ENCODE results near the gene AGO3. TPM values are rescaled to one million over a fixed set of nuclear protein-coding genes. Genes with fewer than 3 reads are reported as not detected.

The AGO3 gene
- total RNA-seq, 1 experiment from 2014 or later = 26.9 TPM

- CTCF ChIA-PET = interaction anchor here (0.6 kb wide), 1 partner anchor 195 kb away, joined by 4 read pairs; no protein-coding TSS in a partner anchor
- BruUV-seq (replicated peaks) = no TSS peak
- Histone ChIP-seq H3K4me1 (ENCODE audit: control insufficient read depth in 1 of 2, insufficient read depth in 2 of 2, low read length in 2 of 2) (peaks cover 0 to 10% of the 10 kb centered on the region in 2 experiments; a peak in 2 of 4 replicates), H3K9me2 (ENCODE audit: insufficient read depth) (no peaks in the 10 kb centered on the region), H3K27me3 (ENCODE audit: insufficient read depth, low read length) (no peaks in the 10 kb centered on the region), H2AFZ (ENCODE audit: low read depth, low read length, poor library complexity, severe bottlenecking) (no peak within 1 kb of the TSS), H3K4me2 (ENCODE audit: low read length) (no peak within 1 kb of the TSS), H3K4me3 (replicated peaks in 1 of 2; ENCODE audit: low read depth in 1 of 2, low read length in 2 of 2) (no peak within 1 kb of the TSS), H3K9me3 (ENCODE audit: control insufficient read depth in 1 of 2, insufficient read depth in 1 of 2, low read depth in 1 of 2, low read length in 2 of 2) (no peaks in the 10 kb centered on the region), H3K36me3 (ENCODE audit: control insufficient read depth in 1 of 2, insufficient read depth in 2 of 2, low read length in 2 of 2) (no peaks in the 10 kb centered on the region), H3K9ac (ENCODE audit: low read length) (no peak within 1 kb of the TSS), H4K20me1 (ENCODE audit: insufficient read depth) (no peaks in the 10 kb centered on the region), H3K27ac (ENCODE audit: low read depth, low read length) (no peak within 1 kb of the TSS), H3K79me2 (ENCODE audit: insufficient read depth, low read length) (peaks cover under 1% of the 10 kb centered on the region; the same call in 1 of the 2 replicates)
- RAD21 ChIA-PET (ENCODE audit: low non-redundant PET in 1 of 2, low total read pairs in 2 of 2, uncharacterized antibody in 2 of 2, unreplicated experiment in 2 of 2) = no interaction called here
- no peak for TF ChIP-seq SIN3A (IDR thresholded peaks at IDR 0.05; ENCODE audit: low read depth)
- TF ChIP-seq POLR2AphosphoS5 (IDR thresholded peaks at IDR 0.05; ENCODE audit: low read depth, low read length) = no peak
- no peak for TF ChIP-seq MAX (IDR thresholded peaks at IDR 0.05)
- TF ChIP-seq CTCF (IDR thresholded peaks at IDR 0.05 in 2 of 3, conservative IDR thresholded peaks at IDR 0.05 in 1 of 3; ENCODE audit: borderline replicate concordance in 1 of 3, insufficient read depth in 1 of 3, low read depth in 2 of 3, low read length in 2 of 3) = no peak
- TF ChIP-seq YY1 (IDR thresholded peaks at IDR 0.05; ENCODE audit: extremely low read depth, insufficient replicate concordance, low read depth, low read length) = no peak
- TF ChIP-seq TCF7L2 (IDR thresholded peaks at IDR 0.05; ENCODE audit: borderline replicate concordance, extremely low read depth, insufficient read depth, insufficient read length) = no peak
- ATAC-seq (no peak), DNase-seq (ENCODE audit: low read depth, low spot score) (no peak)
- intact Hi-C loops (cut with micrococcal nuclease) = loop anchor here (10.0 kb wide), 1 partner anchor 229 kb away; no protein-coding TSS in a partner anchor
- POLR2A ChIA-PET = no interaction called here
These were observed 153.0 kb downstream of the AGO3 start, which contains the start of gene TEKT2 for GRCh38 chr1:36083635-36084496. TEKT2 (plus strand) TSS chr1:36084094; CDS start chr1:36084922, 828 bp downstream.

Measured in HCT116 (cell line).